T-helper 2 cell treated with Interferon-gamma antibody and Interleukin-4, amounts not matched to agents 100 ng/mL and 5 ng/mL, for 36 hours (primary cell): ENCODE data around the gene LMX1A. TPM values are rescaled to one million over a fixed set of nuclear protein-coding genes. Genes with fewer than 3 reads are reported as not detected.

ENCODE experiments used
- intact Hi-C: fragments of 100-400 bp; cut with micrococcal nuclease; formaldehyde crosslinking; loops from one replicate; pipeline ENCODE4 v1.15.1; 2023
- total RNA-seq: library from RNA; stranded (reverse); gene quantifications from 2 replicates; pipeline ENCODE4 v1.2.3, GENCODE V29; 2022

Gene LMX1A
- not detected in 2 replicates for total RNA-seq

DNA sequence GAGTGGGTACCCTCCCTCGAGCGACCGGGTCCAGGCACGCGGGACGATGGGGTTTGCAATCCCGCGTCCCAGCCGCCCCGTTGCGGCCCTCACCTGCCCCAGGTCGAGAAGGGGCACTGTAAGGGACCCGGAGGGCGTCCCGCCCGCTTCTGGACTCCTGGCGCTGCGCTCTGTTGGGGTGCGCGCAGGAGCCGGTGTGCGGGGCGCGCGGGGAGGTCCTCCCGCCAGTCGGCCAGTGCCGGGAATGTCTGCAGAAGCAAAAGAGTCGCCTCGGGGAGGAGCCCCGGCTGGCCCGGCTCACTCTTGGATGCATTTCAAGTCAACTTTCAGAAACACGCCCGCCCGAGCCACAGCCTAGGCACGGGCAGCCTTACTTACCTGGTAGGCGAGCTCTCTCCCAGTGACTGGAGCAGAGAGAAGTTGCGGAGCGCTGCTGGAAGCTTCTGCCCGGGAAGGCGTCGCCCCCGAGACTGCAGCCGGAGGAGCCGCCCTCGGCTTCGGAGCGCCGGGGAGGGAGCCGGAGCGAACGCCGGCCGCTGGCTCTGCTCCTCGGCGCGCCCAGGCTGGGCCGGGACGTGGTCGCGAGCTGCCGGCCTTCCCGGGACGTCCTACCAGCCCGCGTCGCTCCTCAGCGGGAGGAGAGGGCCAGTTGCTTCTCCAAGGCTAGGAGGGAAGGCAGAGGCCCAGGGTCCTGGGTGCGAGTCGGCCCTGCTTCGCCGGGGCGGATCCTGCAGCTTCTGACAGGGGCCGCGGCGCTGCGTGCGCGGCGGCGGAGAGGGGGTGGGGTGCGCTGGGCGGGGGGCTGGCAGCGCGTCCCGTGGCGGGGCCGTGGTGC lies at the start of gene LMX1A:
Gene LMX1A (minus strand): TSS at position 739 of the 835 bp plus-strand sequence. CDS start 1,156 bp downstream, outside the sequence.
- intact Hi-C loops = loop anchor here (10.0 kb wide), 1 partner anchor 89 kb away; the partner anchor contains the start of gene RXRG

DNA sequence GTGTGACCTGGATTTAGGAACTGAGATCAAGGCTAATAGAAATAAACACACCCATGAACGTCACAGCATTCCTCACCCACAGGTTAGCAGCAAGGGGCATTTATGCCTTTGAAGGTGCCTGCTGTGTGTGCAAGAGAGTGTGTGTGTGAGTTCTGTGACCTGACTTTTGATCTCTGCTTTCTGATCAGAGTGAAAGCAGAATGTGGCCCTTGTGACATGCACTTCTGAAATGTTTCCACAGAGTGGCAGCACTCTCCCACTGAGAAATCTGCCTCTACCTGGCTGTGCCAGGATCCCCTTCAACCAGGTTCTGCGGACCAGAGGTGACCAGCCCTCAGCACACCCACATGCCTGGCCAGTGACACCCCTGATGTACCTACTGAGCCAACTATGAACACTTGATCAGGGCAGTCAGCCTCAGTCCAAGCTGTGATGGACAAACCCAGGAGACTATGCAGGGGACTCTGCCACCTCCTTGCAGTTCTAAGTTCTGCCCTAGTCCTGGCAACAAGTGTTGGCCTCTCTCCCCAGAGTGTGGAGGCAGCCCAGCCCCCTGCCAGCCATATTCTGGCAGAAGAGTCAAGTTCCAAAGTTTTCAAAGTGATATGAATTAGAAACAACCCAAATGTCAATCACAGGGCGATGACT lies 47.4 kb upstream of the LMX1A start:
- intact Hi-C loops = loop anchor here (1.0 kb wide), 1 partner anchor 189 kb away; no protein-coding TSS in a partner anchor

DNA sequence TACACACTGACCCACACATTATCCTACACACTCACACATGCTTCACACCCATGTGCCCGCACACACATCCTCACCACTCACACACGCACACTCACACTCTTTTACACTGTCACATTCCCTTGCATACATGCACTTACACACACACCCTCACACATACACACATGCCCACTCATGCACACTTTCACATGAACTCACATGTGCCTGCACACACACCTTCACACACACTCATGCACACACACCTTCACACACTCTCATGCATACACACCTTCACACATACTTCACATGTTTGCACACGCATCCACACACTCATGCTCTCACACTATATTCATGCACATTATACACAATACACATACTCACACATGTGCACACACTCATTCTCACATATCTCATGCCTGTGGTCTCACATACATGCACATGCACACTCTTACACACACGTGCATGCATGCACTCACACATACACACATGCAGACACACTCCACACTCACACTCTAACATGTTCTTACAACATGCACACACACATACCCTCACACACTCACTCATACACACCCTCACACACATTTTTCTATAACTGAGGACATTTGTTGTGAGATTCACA lies 46.1 kb upstream of the LMX1A start:
- intact Hi-C loops = no loop called here

DNA sequence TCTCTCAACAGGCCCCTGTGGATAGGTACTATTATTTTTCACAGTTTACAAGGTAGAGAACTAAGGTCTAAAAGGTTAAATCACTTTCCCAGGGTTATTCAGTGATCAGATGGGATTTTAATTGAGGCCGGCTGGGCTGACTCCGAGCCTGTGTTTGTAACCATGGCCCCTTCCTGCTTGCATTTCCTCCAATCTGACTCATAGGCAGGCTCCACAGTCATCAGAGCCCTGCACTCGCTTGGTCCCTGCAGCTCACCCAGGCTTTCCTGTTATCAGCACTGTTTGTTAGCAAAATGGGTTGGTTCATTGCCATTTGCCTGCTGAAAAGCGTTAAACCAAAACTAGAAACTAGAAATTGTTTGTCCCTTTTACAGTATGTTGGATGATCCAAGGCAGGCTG lies 41.4 kb upstream of the LMX1A start:
- intact Hi-C loops = loop anchor here (10.0 kb wide), 1 partner anchor 427 kb away; the partner anchor contains the start of gene UCK2

DNA sequence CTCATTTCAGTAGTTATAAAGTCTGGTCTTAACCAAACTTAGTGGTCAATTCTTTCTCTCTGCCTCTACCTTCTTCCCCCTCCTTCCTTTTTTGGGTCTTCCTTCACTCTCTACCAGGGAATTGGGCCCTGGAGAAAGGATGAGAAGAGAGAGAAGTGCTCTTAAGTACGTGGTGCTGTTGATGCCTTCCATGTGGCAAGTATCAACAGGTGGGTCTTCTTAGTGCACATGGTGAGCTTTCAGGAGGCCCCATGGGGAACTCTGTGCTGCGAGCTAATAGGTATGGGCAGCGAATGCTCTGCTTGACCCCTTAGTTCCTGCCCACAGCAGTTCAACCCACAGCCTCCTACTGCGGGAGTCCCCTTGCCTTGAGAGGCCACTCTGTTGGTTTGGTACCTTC lies 39.4 kb upstream of the LMX1A start:
- intact Hi-C loops = loop anchor here (10.0 kb wide), 1 partner anchor 429 kb away; the partner anchor contains the start of gene UCK2

DNA sequence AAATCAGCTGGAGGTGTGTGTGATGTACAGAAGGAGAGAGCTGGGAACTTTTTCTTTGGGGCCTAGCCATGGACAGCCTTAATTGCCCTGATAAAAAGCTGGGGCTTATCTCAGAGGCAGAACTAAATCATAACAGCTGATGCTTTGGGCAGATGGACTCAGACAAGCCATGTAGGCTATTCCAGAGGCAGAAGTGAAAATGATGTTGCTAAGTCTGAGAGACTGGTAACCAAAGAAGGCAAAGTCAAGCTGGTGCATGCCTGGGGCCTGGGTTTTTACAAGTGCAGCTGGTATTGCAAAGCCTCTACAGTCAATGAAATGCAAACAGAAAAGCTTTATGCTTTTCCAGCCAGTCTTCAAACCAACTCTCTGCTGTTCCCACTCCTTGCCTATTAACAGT lies 39.0 kb upstream of the LMX1A start:
- intact Hi-C loops = loop anchor here (10.0 kb wide), 1 partner anchor 429 kb away; the partner anchor contains the start of gene UCK2

DNA sequence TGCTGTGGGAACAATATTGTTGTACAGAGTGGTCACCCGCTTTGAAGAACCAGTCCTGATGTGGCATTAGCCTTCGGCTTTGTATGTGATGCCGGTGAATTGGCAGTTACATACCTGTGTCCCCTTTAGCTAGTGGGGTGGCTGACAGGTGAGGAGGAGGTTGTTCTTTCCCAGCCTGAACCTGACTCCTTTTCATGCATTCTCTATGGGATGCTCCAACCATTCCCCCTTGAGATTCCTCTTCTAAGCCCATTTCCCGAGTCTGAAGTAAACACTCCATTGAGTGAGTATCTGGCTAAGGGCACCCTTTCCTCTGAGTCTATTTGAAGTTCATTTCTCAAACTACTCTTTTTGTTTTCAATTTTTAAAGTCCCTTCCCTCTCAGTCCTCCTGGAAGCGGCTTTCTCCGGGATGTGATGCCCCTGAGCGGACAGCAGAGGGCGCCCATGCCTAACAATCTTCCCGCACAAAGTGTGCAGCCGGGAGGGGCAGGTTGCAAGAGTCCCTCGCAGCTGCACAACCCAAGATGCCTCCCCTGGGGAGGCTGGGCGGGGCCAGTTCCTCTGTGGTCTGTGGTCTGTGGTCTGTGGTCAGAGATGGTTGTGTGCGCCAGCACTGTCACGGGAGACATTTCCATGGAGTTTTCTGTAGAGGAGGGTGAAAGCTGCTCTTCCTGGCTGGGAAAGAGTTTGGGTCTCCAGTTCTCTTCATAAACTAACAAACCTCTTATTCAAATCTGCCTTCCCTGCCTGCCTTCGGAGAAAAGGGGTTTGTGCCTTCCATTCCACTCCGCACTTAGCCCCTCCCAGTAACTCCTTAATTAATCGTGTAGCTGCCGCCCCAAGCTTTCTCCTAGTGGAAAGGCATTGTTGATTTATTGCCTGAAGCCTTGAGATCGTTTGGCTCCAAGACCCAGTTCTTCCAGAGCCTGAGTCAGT lies 36.4 kb upstream of the LMX1A start:
- intact Hi-C loops = loop anchor here (1.0 to 10.0 kb wide), 6 partner anchors 200 to 534 kb away; partner anchors contain the start of genes ALDH9A1 and UCK2

DNA sequence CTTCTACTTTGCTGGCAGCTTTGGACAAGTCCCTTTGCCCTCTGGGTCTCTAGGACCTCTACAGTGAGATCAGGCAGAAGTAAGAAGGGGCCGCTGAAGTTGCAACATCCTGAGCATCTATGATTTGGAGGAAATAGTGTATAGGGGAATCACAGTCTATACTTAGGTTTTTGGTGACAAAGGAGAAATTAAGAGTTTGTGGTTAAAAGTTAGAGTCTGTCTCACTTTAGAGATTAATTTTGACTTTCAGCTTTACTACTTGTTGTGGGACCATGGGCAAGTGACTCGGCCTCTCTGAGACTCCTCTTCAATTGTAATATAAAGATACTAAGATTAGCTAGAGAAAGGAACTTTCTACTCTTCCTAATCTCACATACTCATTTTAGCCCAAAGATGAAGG lies 33.1 kb upstream of the LMX1A start:
- intact Hi-C loops = loop anchor here (5.0 to 10.0 kb wide), 3 partner anchors 308 to 538 kb away; partner anchors contain the start of genes ALDH9A1 and UCK2

DNA sequence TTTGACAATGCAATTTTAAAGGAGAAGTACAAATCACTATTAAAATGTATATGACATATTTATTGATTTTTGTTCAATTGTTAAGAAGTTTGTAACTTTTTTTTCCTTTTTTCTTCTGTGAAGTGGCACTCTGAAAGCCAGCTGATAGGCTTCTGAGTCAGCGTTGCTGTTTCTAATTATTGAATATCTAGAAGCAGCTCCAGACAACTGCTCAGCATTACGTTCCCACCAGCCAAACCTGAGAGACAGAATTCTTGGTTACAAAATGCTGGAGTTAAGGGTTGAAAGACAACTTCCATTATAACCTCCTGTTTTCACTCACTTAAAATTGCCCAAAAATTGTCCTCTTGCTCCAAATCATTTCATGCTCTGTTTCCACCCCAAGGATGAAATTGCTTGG lies 31.4 kb upstream of the LMX1A start:
- intact Hi-C loops = no loop called here

DNA sequence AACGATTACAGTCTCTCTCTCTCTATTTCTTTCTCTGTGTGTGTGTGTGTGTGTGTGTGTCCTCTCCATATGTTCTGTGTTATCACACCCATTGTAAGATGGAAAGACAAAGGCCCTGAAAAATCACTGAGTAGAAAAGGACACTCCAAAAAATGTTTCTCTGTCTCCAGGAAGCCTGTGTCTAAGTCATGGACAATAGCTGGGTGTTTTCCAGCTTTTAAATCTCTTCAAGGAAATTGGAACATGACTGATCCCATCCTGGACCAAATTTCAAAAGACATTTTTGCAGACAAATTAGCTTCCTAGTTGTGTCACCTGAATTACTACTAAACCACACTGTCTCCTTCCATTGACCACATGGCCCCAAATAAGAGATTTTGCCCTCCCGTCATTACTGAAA lies 31.0 kb upstream of the LMX1A start:
- intact Hi-C loops = no loop called here

DNA sequence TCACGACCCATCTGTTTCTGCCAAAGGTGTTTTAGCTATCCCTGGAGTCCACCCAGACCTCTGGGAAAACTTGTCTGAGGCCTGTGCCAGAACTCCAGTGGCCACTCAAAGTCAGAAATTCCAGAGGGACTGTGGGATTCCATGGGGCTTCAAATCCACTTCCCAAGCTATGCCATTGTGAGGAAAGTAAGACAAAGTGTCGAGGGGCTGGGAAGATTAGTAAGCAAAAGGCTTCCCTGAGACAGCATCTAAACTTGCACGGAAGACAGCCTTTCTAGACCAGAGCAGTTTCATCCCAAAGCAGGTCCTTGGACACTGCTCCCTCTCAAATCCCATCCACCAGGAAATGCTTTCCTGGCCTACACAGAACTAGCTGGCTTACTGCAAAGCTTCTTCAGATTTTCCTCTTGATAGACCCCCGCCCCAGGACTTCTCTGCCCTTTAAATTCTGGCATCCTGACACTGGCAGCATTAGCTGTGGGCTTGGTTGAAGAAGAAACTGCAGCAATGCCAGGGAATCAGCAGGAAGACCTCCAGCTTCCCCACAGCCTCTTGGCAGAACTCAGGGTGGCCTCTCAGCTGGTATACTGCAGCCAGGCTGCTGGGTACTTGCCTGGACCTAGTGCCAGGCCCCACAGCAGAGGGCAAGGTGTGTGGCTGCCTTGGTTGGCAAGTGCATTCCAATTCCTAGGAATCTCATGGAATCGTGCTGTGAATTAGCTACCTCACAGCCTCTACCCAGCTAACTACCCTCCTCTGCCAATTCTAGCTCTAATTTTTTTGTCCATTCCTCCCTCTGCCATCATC lies 27.3 kb upstream of the LMX1A start:
- intact Hi-C loops = no loop called here

DNA sequence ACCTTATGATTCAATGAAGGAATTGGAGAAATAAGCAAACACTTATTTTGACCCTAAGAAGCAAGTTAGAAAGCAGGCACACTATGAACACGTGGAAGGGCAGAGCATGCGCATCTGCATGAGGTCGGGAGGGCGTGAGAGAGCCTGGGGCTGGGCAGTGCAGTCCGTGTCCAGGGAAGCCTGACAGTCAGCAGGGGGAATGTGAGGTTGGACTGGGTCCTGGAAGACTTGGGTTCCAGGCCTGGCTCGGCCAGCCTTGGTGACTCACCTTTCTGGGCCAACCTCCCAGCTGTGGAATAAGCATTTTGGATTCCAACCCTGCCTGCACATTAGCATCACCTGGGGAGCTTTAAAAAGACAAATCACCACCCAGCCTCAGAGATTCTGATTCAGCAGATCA lies 26.6 kb upstream of the LMX1A start:
- intact Hi-C loops = no loop called here

DNA sequence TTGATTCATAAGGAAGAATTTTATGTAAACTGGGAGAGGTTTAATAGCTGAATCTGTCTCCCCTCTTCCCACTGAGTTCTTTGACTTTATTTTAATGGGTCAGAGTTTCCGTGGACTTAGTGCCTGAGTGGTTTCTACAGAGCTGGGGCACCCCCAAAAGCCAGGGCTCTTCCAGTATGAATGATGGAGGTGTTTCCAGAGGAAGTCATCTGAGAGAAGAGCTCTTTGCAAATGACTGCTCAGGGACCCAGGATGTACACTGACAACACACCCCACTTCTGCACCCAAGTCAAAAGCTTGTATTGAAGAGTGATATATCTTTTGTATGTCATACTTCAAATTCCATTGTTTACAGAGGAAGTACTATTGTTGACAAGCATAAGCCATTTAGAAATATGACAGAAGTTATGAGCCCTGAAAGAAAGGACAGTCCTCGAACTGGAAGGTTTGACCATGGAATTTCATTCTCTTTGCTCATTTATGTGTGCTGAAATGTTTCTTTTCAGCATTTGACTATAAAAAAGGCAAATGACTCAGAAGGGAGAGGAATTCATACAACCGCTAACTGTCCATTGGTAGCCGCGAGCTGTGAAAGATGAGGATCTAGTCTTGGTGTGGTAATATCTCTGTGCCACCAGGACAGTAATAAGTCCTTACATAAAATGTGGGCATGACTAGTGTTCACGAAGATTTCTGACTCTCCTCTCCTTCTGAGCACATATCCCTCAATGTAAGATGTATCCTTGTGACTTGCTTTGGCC lies 25.4 kb upstream of the LMX1A start:
- intact Hi-C loops = no loop called here

DNA sequence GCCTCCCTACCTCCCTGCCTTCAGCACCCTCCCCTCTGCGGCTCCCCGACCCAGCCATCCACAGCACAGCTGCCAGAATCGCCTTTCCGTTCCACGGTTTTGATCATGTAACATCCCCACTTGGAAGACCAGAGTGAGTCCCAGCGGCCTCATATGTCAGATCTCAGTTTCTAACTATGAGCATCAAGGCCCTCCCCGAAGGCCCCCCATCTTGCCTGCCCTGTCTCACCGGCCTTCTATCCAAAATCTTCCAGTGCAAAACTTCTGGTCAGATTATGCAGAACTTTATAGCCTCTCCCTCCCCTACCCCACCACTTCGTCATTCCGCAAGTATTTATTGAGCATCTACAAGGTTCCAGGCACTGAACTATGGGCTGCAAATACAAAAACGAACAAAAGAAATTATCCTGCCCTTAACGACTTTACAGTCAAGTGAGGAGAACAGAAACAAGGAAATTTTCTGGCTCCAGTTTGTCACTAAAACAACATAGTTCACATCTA lies 20.3 kb upstream of the LMX1A start:
- intact Hi-C loops = no loop called here

DNA sequence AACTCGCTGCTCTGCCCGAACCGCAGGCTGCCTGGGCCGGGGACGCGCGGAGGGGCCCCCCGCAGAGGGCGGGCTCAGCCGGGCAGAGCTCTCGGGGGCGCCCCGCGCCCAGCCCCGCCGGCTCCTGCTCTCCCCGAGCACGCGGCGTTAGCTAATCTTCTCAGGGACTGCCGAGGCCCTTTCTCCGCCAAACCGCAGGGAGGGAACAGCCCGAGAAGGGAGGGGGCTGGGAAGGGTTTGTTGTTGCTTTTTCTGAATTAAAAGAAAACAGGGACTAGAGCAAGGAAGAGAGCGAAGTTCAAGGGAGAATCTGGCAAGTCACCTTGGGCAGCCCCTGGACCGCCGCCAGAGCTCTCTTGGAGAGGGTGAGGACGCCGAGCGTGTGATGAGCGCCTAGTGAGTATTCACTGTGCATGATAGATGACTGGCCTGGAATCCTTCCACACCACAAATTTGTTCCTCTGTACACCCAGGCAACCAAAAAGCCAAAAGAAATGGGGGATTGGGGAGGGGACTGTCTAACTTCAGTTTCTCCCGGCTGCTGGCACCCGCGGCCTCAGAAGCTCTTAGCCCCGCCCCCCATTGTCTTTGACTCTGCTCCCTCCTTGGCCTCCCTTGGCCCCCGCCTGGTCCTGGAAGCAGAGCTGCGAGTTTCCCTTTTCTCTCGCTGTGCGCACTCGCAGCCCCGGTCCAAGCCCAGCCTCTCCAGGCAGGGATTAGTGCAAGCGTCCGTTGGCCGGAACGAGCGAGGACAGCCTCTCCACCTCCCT lies 19.7 kb upstream of the LMX1A start:
- intact Hi-C loops = no loop called here

DNA sequence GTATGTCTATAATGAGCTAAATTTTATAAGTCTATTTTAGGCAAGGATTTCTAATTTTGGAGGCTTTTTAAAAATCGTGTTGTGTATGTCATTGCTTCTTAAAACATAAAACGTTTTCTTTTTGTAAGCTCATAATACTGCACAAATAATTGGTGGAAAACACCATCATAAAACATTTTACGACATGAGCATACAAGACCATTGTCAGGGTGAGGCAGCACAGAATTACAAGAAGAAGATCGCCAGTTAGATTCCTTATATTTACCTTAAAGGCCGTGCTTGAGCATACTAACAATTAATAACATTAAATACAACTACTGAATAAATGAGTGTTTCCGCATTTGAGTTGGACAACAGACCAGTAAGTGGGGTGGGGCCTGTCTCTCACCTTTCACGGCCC lies 19.1 kb upstream of the LMX1A start:
- intact Hi-C loops = no loop called here

DNA sequence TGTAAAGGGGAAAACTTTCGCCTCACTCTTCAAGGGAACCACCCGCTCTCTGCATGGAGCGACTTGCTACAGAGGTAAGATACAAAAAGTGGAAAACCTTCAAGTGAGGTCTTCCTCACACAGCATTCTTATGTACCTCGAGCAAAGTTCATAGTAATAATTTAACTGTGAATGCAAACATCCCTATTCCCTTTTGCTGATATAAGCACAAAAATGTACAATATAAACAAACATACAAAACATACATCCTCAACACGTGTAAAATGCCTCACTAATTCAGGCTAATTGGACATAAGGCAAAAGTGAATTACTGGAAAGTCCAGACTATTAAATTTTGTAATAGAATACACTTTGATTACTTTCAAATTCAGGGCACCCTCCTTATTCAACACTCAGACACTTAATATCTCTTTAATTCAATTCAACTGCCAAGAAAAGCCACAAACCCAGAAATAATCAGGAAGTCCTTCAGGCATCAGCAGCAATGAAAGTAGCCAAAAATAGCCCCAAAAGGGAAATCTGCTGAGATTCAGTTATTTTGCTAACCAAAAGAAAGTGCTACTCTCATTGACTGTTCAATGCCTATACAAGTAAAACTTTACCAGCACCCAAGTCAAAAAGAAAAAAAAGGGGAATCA lies 15.2 kb upstream of the LMX1A start:
- intact Hi-C loops = no loop called here
